ENCODE results near the gene SEPTIN8.
A peak's percentile ranks its signal among the peaks of the same experiment; 100 is the strongest.

Gene SEPTIN8

DNA sequence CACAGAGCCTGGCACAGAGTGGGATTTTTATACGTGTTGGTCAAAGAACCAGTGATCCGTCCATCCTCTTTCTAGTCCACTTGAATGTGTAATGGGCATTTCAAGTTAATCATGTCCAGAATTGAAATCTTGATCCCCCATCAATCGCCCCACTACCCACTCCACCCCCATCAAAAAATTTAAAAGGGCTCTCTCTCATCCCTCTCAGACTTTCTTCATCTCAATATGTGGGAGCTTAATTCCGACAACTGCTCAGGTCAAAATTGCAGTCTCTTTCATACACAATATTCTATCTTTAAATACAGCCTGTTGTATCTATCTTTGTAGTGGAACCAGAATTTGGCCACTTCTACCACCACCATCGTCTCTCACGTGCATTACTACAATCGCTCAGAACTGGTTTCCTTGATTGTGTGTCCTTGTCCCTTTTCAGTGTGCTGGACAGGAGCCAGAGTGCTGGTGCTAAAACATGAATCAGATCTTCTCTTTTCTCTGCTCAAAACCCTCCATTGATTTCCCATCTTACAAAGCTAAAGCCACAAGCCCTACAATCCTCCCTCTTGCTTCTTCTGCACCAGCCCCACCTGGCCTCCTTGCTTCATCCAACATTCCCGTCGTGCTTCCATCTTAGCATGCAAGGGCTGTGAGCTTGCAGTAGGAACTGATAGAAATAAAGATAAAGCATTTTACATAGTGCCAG, 38.9 kb downstream of the SEPTIN8 start:
- H3K27me3 ChIP-seq (ENCODE audit: insufficient read depth, low read length, poor library complexity, severe bottlenecking): no peaks in the 10 kb centered on the region
- no peak for TF ChIP-seq EZH2phosphoT487 (IDR thresholded peaks at IDR 0.05; ENCODE audit: borderline replicate concordance)
- TF ChIP-seq, protein P1, sequence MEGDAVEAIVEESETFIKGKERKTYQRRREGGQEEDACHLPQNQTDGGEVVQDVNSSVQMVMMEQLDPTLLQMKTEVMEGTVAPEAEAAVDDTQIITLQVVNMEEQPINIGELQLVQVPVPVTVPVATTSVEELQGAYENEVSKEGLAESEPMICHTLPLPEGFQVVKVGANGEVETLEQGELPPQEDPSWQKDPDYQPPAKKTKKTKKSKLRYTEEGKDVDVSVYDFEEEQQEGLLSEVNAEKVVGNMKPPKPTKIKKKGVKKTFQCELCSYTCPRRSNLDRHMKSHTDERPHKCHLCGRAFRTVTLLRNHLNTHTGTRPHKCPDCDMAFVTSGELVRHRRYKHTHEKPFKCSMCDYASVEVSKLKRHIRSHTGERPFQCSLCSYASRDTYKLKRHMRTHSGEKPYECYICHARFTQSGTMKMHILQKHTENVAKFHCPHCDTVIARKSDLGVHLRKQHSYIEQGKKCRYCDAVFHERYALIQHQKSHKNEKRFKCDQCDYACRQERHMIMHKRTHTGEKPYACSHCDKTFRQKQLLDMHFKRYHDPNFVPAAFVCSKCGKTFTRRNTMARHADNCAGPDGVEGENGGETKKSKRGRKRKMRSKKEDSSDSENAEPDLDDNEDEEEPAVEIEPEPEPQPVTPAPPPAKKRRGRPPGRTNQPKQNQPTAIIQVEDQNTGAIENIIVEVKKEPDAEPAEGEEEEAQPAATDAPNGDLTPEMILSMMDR (conservative IDR thresholded peaks at IDR 0.05; ENCODE audit: low read length): no peak
- H3K36me3 ChIP-seq (ENCODE audit: insufficient read depth, low read length): no peaks in the 10 kb centered on the region
- H3K4me1 ChIP-seq (ENCODE audit: insufficient read depth, low read length, poor library complexity, severe bottlenecking): peaks cover 13% of the 10 kb centered on the region
- H2AFZ ChIP-seq (ENCODE audit: low read length): peak overlapping the region; percentile 90
- H3F3A ChIP-seq (ENCODE audit: low read depth): no peaks in the 10 kb centered on the region
- H3K9me3 ChIP-seq (ENCODE audit: insufficient read depth, low read depth, low read length): no peaks in the 10 kb centered on the region
- peak overlapping the region; percentile 81 for H3K4me3 ChIP-seq (ENCODE audit: low read length, poor library complexity, severe bottlenecking)
- H3K9ac ChIP-seq (ENCODE audit: low read depth, low read length, poor library complexity, severe bottlenecking): no peak overlapping the region
- H3K9me2 ChIP-seq (replicated peaks; ENCODE audit: low read depth, low read length): no peaks in the 10 kb centered on the region
- peak overlapping the region; percentile 49 for H3K4me2 ChIP-seq (ENCODE audit: low read depth, low read length, poor library complexity, severe bottlenecking)
- H4K20me1 ChIP-seq (ENCODE audit: insufficient read depth, low read length, poor library complexity, severe bottlenecking): no peaks in the 10 kb centered on the region
- no peaks in the 10 kb centered on the region for H3K79me2 ChIP-seq (ENCODE audit: insufficient read depth, low read length)

GRCh38 chr5:132736853-132737833, 39.9 kb downstream of the SEPTIN8 start, which contains the start of gene KIF3A:
TSS of gene KIF3A (minus strand) at chr5:132737546. CDS start at chr5:132737419, 127 bp downstream.
- H3K4me1 ChIP-seq (ENCODE audit: insufficient read depth, low read length, poor library complexity, severe bottlenecking): peaks cover 13% of the 10 kb centered on the region
- no peaks in the 10 kb centered on the region for H3K9me2 ChIP-seq (replicated peaks; ENCODE audit: low read depth, low read length)
- no peaks in the 10 kb centered on the region for H4K20me1 ChIP-seq (ENCODE audit: insufficient read depth, low read length, poor library complexity, severe bottlenecking)
- H3K27me3 ChIP-seq (ENCODE audit: insufficient read depth, low read length, poor library complexity, severe bottlenecking): no peaks in the 10 kb centered on the region
- H3K36me3 ChIP-seq (ENCODE audit: insufficient read depth, low read length): no peaks in the 10 kb centered on the region
- peak within 1 kb of the TSS; percentile 90 for H2AFZ ChIP-seq (ENCODE audit: low read length)
- peak within 1 kb of the TSS; percentile 81 for H3K4me3 ChIP-seq (ENCODE audit: low read length, poor library complexity, severe bottlenecking)
- H3K4me2 ChIP-seq (ENCODE audit: low read depth, low read length, poor library complexity, severe bottlenecking): peak within 1 kb of the TSS; percentile 80
- H3F3A ChIP-seq (ENCODE audit: low read depth): no peaks in the 10 kb centered on the region
- TF ChIP-seq, protein P1 (conservative IDR thresholded peaks at IDR 0.05; ENCODE audit: low read length): no peak
- TF ChIP-seq EZH2phosphoT487 (IDR thresholded peaks at IDR 0.05; ENCODE audit: borderline replicate concordance): no peak
- peak within 1 kb of the TSS; percentile 42 for H3K9ac ChIP-seq (ENCODE audit: low read depth, low read length, poor library complexity, severe bottlenecking)
- H3K9me3 ChIP-seq (ENCODE audit: insufficient read depth, low read depth, low read length): no peaks in the 10 kb centered on the region
- no peaks in the 10 kb centered on the region for H3K79me2 ChIP-seq (ENCODE audit: insufficient read depth, low read length)

GRCh38 chr5:132734687-132735086, 42.4 kb downstream of the SEPTIN8 start:
- Histone ChIP-seq H3K4me2 (ENCODE audit: low read depth, low read length, poor library complexity, severe bottlenecking) (no peak overlapping the region), H3K9ac (ENCODE audit: low read depth, low read length, poor library complexity, severe bottlenecking) (no peak overlapping the region), H3K79me2 (ENCODE audit: insufficient read depth, low read length) (no peaks in the 10 kb centered on the region), H3K4me3 (ENCODE audit: low read length, poor library complexity, severe bottlenecking) (no peak overlapping the region), H3K27me3 (ENCODE audit: insufficient read depth, low read length, poor library complexity, severe bottlenecking) (no peaks in the 10 kb centered on the region), H3K9me3 (ENCODE audit: insufficient read depth, low read depth, low read length) (no peaks in the 10 kb centered on the region), H3F3A (ENCODE audit: low read depth) (no peaks in the 10 kb centered on the region), H3K9me2 (replicated peaks; ENCODE audit: low read depth, low read length) (no peaks in the 10 kb centered on the region), H3K36me3 (ENCODE audit: insufficient read depth, low read length) (no peaks in the 10 kb centered on the region), H4K20me1 (ENCODE audit: insufficient read depth, low read length, poor library complexity, severe bottlenecking) (no peaks in the 10 kb centered on the region), H2AFZ (ENCODE audit: low read length) (no peak overlapping the region), H3K4me1 (ENCODE audit: insufficient read depth, low read length, poor library complexity, severe bottlenecking) (peaks cover 13% of the 10 kb centered on the region)
- no peak for TF ChIP-seq EZH2phosphoT487 (IDR thresholded peaks at IDR 0.05; ENCODE audit: borderline replicate concordance)
- TF ChIP-seq, protein P1 (conservative IDR thresholded peaks at IDR 0.05; ENCODE audit: low read length): no peak
